ENCODE results near the gene BMX.

The BMX gene

GRCh38 chrX:15500497-15500966, at the start of gene BMX:
Gene BMX, plus strand, starts transcription at chrX:15500807. Its CDS starts 7,547 bp downstream, at chrX:15508354.
- no peak for DNase-seq (ENCODE audit: low read depth in 2 of 3, low spot score in 2 of 3)

DNA sequence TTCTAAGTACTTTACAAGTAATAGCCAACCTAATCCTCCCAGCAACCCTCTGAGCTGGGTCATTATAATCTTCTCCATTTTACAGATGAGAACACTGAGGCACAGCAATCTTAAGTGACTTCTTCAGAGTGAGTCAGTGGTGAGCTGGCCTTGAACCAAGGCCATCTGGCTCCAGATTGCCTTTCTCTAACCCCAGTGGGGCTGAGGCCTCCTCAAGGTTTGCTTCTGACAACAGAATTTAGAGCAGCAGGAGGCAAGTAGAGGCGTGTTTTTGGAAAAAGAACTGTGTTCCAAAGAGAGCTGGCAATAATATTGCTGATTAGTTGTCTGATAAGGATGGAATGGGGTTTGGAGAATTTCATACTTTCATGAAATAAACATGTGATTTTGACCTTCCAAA, 48.7 kb upstream of the BMX start:
- DNase-seq (ENCODE audit: low read depth in 2 of 3, low spot score in 2 of 3) = no peak

DNA sequence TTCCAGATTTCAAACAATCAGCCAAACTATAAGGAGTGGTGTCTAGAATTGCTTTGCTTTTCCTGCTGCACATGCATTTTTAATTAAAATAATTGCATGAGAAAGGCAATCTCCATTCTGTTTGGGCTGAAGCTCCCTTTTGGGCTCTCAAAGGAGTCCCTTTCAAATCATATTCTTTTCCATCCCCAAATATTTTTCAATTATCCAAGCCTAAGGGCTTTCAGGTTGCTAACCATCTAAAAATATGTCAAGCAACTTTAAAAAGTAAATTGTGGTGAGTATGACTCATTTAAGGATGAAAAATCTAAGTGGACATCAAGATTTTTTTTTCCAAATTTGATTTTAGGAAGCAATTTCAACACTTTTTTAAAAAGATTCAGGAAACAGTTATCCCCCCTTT, 35.9 kb upstream of the BMX start:
- no peak for DNase-seq (ENCODE audit: low read depth in 2 of 3, low spot score in 2 of 3)

DNA sequence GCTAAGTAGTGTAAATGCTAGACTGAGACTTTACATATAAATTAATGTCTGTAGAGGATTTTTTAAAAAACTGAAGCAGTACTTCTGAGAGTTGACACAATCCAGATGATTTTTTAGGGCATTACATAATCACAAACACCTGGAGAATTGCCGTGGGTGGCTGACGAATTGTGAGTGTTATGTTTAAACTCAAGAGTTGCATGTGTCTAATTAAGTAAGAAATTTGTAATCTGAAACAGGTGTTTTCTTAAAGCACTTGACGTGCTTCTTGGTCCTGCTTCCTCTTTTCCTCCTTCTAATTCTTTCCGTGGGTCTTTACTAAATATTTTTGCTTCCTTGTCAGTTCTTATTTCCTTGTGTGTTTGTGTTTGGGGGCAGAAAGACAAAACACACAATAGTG, 35.3 kb upstream of the BMX start:
- no peak for DNase-seq (ENCODE audit: low read depth in 2 of 3, low spot score in 2 of 3)

GRCh38 chrX:15465896-15466651, 34.5 kb upstream of the BMX start:
- DNase-seq (ENCODE audit: low read depth in 2 of 3, low spot score in 2 of 3) = no peak

GRCh38 chrX:15468036-15468435, 32.6 kb upstream of the BMX start:
- DNase-seq (ENCODE audit: low read depth in 2 of 3, low spot score in 2 of 3) = no peak

DNA sequence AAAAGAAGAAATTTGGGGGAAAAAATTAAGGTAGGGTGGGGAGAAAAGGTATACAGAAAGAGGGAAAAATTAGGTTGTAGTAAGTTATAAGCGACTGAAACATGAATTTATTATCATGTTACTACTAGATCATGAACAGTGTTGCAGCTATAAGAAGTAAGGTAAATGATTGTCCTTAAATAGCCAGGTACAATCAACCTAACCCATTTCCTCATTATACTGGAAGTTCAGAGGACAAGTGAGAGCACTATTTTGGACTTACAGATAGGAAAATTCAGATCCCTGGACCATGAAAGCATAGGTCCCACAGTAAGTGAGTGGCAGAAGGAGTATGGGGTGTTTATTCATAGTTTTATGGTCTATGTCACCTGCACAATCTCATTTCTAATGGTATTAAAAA, 31.0 kb upstream of the BMX start:
- DNase-seq (ENCODE audit: low read depth in 2 of 3, low spot score in 2 of 3) = no peak

DNA sequence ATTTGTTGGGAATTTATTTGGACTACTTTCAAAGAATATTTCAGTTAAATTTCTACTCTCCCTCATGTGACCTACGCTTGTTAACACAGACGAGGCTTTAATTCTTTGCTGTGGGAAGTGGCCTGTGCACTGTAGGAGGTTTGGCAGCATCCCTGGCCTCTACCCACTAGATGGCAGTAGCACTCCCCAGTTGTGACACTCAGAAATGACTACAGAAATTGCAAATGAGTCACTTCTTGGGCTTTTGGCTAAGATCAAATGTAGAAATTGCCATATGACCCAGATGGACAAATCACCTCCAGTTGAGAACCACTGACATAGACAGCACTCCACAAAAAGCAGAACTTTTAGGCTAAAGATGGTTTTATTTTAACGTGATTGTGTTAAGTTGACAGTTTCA, 29.6 kb upstream of the BMX start:
- peak in 2 of 3 experiments; percentile 14 to 15 for DNase-seq (ENCODE audit: low read depth in 2 of 3, low spot score in 2 of 3)

- no peak for DNase-seq (ENCODE audit: low read depth in 2 of 3, low spot score in 2 of 3)
Observed at GRCh38 chrX:15472531-15472930, 28.1 kb upstream of the BMX start.

- DNase-seq (ENCODE audit: low read depth in 2 of 3, low spot score in 2 of 3) = no peak
Observed at GRCh38 chrX:15474028-15474427, 26.6 kb upstream of the BMX start.

DNA sequence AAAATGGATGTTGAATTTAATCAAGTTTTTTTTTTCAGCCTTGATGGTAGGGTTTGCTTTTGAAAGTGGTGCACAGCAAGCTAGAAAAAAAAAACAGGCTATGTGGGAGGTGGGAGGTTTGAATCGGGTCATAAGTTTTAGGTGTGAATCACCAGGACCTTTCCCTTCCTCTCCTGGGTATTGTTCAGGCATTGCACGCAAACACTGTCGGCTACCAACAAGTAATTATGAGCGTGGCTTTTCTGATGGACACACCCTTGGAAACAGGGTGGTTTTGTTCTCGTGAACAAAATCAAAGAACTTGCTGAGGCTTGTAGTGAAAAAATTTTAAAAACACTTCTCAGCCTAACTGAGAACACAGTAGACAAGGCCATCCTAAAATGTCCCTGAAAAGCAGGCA, 25.6 kb upstream of the BMX start:
- DNase-seq (ENCODE audit: low read depth in 2 of 3, low spot score in 2 of 3) = no peak

DNA sequence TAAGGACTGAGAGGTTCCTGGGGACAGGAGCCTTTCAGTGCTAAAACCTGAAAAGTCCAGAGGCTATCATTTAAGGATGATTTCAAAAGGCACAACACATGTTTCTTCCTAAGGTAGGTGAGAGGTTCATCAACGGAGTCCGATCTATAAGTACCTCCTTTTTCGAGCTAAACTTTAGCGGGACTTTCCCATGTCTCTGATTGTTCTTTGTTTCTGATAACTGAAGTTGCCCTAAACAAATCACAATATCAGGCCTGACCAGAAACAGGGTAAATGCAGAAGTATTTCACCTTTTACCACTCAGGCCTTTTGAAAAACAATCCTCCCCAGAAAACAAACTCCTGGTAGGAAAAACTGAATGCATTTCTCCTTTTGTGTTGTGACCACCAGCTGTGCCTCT, 25.1 kb upstream of the BMX start:
- no peak for DNase-seq (ENCODE audit: low read depth in 2 of 3, low spot score in 2 of 3)

DNA sequence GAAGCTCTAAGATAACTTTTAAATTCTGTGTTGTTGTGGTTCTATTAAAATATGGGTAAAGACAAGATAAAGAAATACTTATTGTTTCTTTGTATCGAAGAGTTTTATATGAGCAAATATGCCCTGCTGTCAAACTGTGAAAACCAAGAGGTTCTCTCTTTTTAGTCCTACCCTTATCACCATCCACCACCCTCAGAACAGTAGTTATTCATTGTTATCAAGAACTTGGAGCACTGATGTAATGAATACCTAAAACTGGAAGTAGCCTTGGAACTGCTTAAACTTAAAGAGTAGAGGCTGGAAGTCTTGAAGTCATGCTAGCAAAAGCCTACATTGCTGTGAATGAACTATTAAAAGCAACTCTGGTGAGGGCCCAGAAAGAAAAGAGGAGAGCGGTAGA, 16.7 kb upstream of the BMX start:
- DNase-seq (ENCODE audit: low read depth in 2 of 3, low spot score in 2 of 3) = no peak

- no peak for DNase-seq (ENCODE audit: low read depth in 2 of 3, low spot score in 2 of 3)
Observed at GRCh38 chrX:15492469-15492868, 8.1 kb upstream of the BMX start.

DNA sequence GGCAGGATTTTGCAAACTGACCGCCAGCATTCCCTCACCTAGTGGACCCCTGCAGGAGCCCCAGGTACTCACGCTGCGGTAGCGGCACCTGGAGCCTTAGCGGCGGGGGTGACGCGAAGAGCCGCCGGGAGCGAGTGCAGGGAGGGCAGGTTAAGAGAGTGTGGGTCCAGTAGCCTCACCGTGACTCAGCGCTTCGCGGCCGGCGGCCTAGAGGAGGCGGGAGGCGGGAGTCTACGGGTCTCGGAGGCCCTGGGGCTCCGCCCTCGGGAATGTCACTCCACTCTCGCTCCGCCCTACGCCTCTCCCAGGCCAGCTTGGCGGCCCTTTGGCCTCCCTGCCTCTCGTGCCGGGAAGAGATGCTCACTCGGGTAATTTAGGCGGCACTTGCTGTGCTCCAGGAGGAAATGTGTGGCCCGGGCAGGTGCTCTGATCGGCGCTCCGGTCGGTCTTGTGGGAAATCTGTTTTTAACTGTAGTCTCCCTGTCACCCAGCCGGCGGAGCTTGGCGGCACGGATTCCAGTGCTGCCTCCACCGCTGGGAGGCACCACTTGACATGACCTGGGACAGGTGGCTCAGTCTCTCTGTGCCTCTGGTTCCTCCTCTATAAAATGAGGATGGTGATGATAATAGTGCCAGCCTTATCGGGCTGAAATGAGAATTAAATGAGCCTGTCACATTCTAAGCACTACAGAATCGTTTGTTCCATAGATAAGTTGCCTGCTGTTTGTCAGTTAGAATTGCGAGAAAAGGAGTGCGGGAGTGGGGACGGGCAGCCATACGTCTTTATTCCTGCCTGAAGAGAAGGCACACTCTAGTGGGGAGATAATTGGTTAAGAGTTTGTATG, 7.3 kb upstream of the BMX start, which contains the start of gene PIR:
TSS of gene PIR (minus strand) at position 216 of the 845 bp plus-strand sequence. CDS start 2,076 bp downstream, outside the sequence.
- peak; percentile 9 to 48 (median 15) for DNase-seq (ENCODE audit: low read depth in 2 of 3, low spot score in 2 of 3)

GRCh38 chrX:15495801-15496200, 4.8 kb upstream of the BMX start:
- no peak for DNase-seq (ENCODE audit: low read depth in 2 of 3, low spot score in 2 of 3)

GRCh38 chrX:15496824-15497223, 3.8 kb upstream of the BMX start:
- DNase-seq (ENCODE audit: low read depth in 2 of 3, low spot score in 2 of 3) = no peak

DNA sequence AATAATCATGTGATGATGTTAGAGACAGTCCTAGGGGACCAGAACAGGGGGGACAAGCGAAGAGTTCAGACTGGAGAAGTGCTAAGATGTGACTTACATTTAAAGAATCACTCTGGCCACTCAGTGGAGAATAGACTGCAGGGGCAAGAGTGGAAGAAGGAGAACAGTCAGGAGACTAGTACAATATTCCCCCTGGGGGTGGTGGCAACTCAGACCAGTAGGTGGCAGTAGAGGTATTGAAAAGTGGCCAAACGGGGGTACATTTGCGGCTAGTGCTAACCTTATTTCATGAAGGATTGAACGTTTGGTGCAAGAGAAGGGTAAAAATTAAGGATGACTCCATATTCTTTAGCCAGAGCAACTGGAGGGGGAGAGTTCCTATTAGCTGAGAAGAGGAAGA, 2.7 kb upstream of the BMX start:
- peak in 2 of 3 experiments; percentile 1 to 13 for DNase-seq (ENCODE audit: low read depth in 2 of 3, low spot score in 2 of 3)

- DNase-seq (ENCODE audit: low read depth in 2 of 3, low spot score in 2 of 3) = no peak
Observed at GRCh38 chrX:15498741-15499140, 1.9 kb upstream of the BMX start.

DNA sequence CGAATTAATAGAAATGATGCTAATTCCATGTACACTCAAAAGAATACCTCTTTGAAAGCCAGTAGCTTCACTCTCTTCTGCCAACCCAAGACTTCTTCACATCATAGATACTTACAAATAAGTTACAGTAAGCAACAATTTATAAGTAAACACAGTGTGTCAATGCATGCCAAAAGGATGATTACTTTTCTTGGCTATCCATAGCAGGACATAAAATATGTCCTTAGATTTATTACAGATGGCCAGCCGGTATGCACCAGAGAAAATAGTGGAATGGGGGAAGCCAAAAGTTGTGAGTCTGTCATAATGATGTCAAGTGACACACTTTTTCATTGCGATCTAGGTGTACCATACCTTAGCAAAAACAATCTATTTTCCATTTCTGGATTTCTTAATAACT, 631 bp upstream of the BMX start:
- no peak for DNase-seq (ENCODE audit: low read depth in 2 of 3, low spot score in 2 of 3)

- no peak for DNase-seq (ENCODE audit: low read depth in 2 of 3, low spot score in 2 of 3)
Observed at GRCh38 chrX:15501506-15501905, 899 bp downstream of the BMX start.

DNA sequence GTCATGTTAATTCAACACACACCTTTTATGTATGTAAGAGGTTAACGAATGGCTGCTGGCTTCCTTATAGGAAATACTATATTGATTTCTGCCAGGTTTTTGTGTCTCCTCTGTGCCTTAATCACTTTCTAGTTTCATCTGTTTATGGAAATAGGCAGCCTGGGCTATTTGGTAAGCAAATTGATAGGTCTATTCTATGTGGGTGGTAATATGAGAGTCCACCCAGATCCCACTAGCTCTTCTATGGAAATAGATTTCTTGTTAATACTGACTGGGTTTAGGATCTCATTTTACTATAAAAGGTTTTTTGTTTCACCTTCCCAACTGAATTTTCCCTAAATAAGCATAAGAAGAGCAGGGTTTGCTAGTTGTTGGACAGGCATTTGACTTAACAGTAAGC, 4.1 kb downstream of the BMX start:
- DNase-seq (ENCODE audit: low read depth in 2 of 3, low spot score in 2 of 3) = no peak
